Measurements from ENCODE around the gene GLIS1. TPM values are rescaled to one million over a fixed set of nuclear protein-coding genes. Genes with fewer than 3 reads are reported as not detected.
A peak's percentile ranks its signal among the peaks of the same experiment; 100 is the strongest.

The GLIS1 gene
- total and polyA plus RNA-seq, 2 experiments from 2014 or later = 0.26 to 0.31 TPM

GRCh38 chr1:53592521-53592982 lies 146.4 kb downstream of the GLIS1 start:
- peak; percentile 25 to 51; a peak in 2 of 4 replicates for TF ChIP-seq CTCF (conservative IDR thresholded peaks at IDR 0.05; ENCODE audit: low read depth in 2 of 2)
- no peak for TF ChIP-seq STAT1 (IDR thresholded peaks at IDR 0.05; ENCODE audit: unreplicated experiment)
- H3K27ac ChIP-seq (ENCODE audit: low read depth) = no peak overlapping the region

GRCh38 chr1:53591924-53592323 lies 147.0 kb downstream of the GLIS1 start:
- Histone ChIP-seq H3K9me2 (ENCODE audit: insufficient read depth) (no peaks in the 10 kb centered on the region), H3K4me1 (ENCODE audit: insufficient read depth) (peaks cover 7% of the 10 kb centered on the region; the same call in 1 of the 2 replicates), H3K36me3 (ENCODE audit: insufficient read depth) (no peaks in the 10 kb centered on the region), H3F3A (replicated peaks; ENCODE audit: low read depth) (no peaks in the 10 kb centered on the region), H3K27ac (ENCODE audit: low read depth) (no peak overlapping the region), H3K4me3 (no peak overlapping the region), H2AFZ (no peak overlapping the region), H3K4me2 (no peak overlapping the region), H3K27me3 (ENCODE audit: insufficient read depth) (no peaks in the 10 kb centered on the region), H4K20me1 (replicated peaks; ENCODE audit: insufficient read depth) (no peaks in the 10 kb centered on the region), H3K79me2 (replicated peaks; ENCODE audit: insufficient read depth) (no peaks in the 10 kb centered on the region)
- Mint-ChIP-seq H3K9me3 (no peaks in the 10 kb centered on the region), H3K4me1 (peaks cover 16% of the 10 kb centered on the region; the same call in 2 of the 3 replicates), H3K27me3 (ENCODE audit: insufficient read depth, low read depth, poor library complexity) (peaks cover 13% of the 10 kb centered on the region), H3K27ac (no peak overlapping the region), H3K4me3 (no peak overlapping the region), H3K36me3 (ENCODE audit: low read depth) (no peaks in the 10 kb centered on the region)
- ATAC-seq (no peak), DNase-seq (ENCODE audit: low spot score) (no peak)
- TF ChIP-seq CTCF (conservative IDR thresholded peaks at IDR 0.05; ENCODE audit: low read depth in 2 of 2) (no peak), CREB1 (CRISPR knock-in tag; IDR thresholded peaks at IDR 0.05; ENCODE audit: low read depth) (no peak), ETS1 (IDR thresholded peaks at IDR 0.05) (no peak), JUNB (IDR thresholded peaks at IDR 0.05; ENCODE audit: unreplicated experiment) (no peak), EZH2 (IDR thresholded peaks at IDR 0.05; ENCODE audit: low read depth, unreplicated experiment) (no peak)

More at GRCh38 chr1:53592521-53592982, 146.4 kb downstream of the GLIS1 start:
- no peak overlapping the region for H3K27ac Mint-ChIP-seq
- H3F3A ChIP-seq (replicated peaks; ENCODE audit: low read depth) = no peaks in the 10 kb centered on the region
- H4K20me1 ChIP-seq (replicated peaks; ENCODE audit: insufficient read depth) = no peaks in the 10 kb centered on the region
- H3K36me3 Mint-ChIP-seq (ENCODE audit: low read depth) = no peaks in the 10 kb centered on the region
- peaks cover 7% of the 10 kb centered on the region; the same call in 1 of the 2 replicates for H3K4me1 ChIP-seq (ENCODE audit: insufficient read depth)
- peaks cover 13% of the 10 kb centered on the region for H3K27me3 Mint-ChIP-seq (ENCODE audit: insufficient read depth, low read depth, poor library complexity)
- no peak overlapping the region for H2AFZ ChIP-seq
- no peaks in the 10 kb centered on the region for H3K9me3 Mint-ChIP-seq
- no peak overlapping the region for H3K4me3 Mint-ChIP-seq
- H3K79me2 ChIP-seq (replicated peaks; ENCODE audit: insufficient read depth) = no peaks in the 10 kb centered on the region
- no peaks in the 10 kb centered on the region for H3K9me2 ChIP-seq (ENCODE audit: insufficient read depth)
- H3K4me3 ChIP-seq = no peak overlapping the region
- ATAC-seq (peak; percentile 49), DNase-seq (ENCODE audit: low spot score) (peak; percentile 58)
- H3K4me2 ChIP-seq = no peak overlapping the region
- no peaks in the 10 kb centered on the region for H3K36me3 ChIP-seq (ENCODE audit: insufficient read depth)
- H3K4me1 Mint-ChIP-seq = peaks cover 16% of the 10 kb centered on the region; the same call in 2 of the 3 replicates
- no peaks in the 10 kb centered on the region for H3K27me3 ChIP-seq (ENCODE audit: insufficient read depth)

Data from GM23338 (cell line).